ENCODE results near the gene IGFL2. TPM values are rescaled to one million over a fixed set of nuclear protein-coding genes. Genes with fewer than 3 reads are reported as not detected.

The IGFL2 gene
- total and polyA plus RNA-seq, 10 of the 15 experiments (the other 5 are each of a cell fraction or from before 2014, with no cell fraction given), result 0.19 TPM; not detected in 9

GRCh38 chr19:46186717-46187101, 38.7 kb downstream of the IGFL2 start:
- in situ Hi-C loops (cut with MboI), result loop anchor here (5.0 kb wide), 1 partner anchor 104 kb away; no protein-coding TSS in a partner anchor
- DNase-seq (ENCODE audit: low read depth, low spot score) (no peak), FAIRE-seq (no peak), ATAC-seq (no peak)
- Histone ChIP-seq H3K27me3 (replicated peaks in 1 of 2; ENCODE audit: control insufficient read depth in 2 of 2, insufficient read depth in 2 of 2, low read length in 1 of 2) (peaks cover 0 to 4% of the 10 kb centered on the region in 2 experiments; a peak in 1 of 4 replicates), H3K4me1 (ENCODE audit: control insufficient read depth, insufficient read depth, low read length) (peaks cover 3% of the 10 kb centered on the region; the same call in 1 of the 2 replicates), H2AFZ (ENCODE audit: control insufficient read depth, low read depth, low read length) (no peak overlapping the region), H3K27ac (ENCODE audit: control insufficient read depth, insufficient read depth) (no peak overlapping the region), H3K9ac (ENCODE audit: control insufficient read depth, insufficient read depth, low read length) (no peak overlapping the region), H3K9me3 (replicated peaks; ENCODE audit: control insufficient read depth, insufficient read depth, low read length) (no peaks in the 10 kb centered on the region), H3K36me3 (ENCODE audit: control insufficient read depth in 2 of 2, insufficient read depth in 2 of 2, low read length in 1 of 2) (no peaks in the 10 kb centered on the region), H4K20me1 (ENCODE audit: control insufficient read depth, insufficient read depth) (no peaks in the 10 kb centered on the region), H3K4me2 (ENCODE audit: control insufficient read depth, insufficient read depth) (no peak overlapping the region), H3K4me3 (no peak overlapping the region), H3K79me2 (ENCODE audit: control insufficient read depth, insufficient read depth, low read length) (no peaks in the 10 kb centered on the region)
- intact Hi-C loops (cut with micrococcal nuclease; ENCODE audit: unreplicated experiment), result loop anchor here (5.0 kb wide), 1 partner anchor 159 kb away; no protein-coding TSS in a partner anchor
- WGBS (ENCODE audit: insufficient coverage, insufficient replicate concordance, low lambda C conversion rate, missing lambda C conversion rate), result 31% methylated on average over 5 of the region's 5 CpGs
- ChIA-PET POLR2A (no interaction called here), RAD21 (ENCODE audit: unreplicated experiment) (no interaction called here), SMC1A (ENCODE audit: uncharacterized antibody, unreplicated experiment) (no interaction called here), CTCF (interaction anchor here (1.0 kb wide), 1 partner anchor 108 kb away, joined by 3 read pairs; no protein-coding TSS in a partner anchor)
- BruUV-seq (replicated peaks), result no TSS peak
- TF ChIP-seq SPI1 (IDR thresholded peaks at IDR 0.05; ENCODE audit: borderline replicate concordance, insufficient read depth, low read depth, low read length) (no peak), BHLHE40 (IDR thresholded peaks at IDR 0.05; ENCODE audit: borderline replicate concordance in 1 of 2, low read depth in 2 of 2, low read length in 1 of 2) (no peak), RBBP5 (conservative IDR thresholded peaks at IDR 0.05) (no peak), RB1 (IDR thresholded peaks at IDR 0.05; ENCODE audit: borderline replicate concordance) (no peak)
- TF ChIP-seq, protein P1, sequence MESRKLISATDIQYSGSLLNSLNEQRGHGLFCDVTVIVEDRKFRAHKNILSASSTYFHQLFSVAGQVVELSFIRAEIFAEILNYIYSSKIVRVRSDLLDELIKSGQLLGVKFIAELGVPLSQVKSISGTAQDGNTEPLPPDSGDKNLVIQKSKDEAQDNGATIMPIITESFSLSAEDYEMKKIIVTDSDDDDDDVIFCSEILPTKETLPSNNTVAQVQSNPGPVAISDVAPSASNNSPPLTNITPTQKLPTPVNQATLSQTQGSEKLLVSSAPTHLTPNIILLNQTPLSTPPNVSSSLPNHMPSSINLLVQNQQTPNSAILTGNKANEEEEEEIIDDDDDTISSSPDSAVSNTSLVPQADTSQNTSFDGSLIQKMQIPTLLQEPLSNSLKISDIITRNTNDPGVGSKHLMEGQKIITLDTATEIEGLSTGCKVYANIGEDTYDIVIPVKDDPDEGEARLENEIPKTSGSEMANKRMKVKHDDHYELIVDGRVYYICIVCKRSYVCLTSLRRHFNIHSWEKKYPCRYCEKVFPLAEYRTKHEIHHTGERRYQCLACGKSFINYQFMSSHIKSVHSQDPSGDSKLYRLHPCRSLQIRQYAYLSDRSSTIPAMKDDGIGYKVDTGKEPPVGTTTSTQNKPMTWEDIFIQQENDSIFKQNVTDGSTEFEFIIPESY (IDR thresholded peaks at IDR 0.05), result no peak
- TF ChIP-seq, protein P2, sequence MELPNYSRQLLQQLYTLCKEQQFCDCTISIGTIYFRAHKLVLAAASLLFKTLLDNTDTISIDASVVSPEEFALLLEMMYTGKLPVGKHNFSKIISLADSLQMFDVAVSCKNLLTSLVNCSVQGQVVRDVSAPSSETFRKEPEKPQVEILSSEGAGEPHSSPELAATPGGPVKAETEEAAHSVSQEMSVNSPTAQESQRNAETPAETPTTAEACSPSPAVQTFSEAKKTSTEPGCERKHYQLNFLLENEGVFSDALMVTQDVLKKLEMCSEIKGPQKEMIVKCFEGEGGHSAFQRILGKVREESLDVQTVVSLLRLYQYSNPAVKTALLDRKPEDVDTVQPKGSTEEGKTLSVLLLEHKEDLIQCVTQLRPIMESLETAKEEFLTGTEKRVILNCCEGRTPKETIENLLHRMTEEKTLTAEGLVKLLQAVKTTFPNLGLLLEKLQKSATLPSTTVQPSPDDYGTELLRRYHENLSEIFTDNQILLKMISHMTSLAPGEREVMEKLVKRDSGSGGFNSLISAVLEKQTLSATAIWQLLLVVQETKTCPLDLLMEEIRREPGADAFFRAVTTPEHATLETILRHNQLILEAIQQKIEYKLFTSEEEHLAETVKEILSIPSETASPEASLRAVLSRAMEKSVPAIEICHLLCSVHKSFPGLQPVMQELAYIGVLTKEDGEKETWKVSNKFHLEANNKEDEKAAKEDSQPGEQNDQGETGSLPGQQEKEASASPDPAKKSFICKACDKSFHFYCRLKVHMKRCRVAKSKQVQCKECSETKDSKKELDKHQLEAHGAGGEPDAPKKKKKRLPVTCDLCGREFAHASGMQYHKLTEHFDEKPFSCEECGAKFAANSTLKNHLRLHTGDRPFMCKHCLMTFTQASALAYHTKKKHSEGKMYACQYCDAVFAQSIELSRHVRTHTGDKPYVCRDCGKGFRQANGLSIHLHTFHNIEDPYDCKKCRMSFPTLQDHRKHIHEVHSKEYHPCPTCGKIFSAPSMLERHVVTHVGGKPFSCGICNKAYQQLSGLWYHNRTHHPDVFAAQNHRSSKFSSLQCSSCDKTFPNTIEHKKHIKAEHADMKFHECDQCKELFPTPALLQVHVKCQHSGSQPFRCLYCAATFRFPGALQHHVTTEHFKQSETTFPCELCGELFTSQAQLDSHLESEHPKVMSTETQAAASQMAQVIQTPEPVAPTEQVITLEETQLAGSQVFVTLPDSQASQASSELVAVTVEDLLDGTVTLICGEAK (IDR thresholded peaks at IDR 0.05; ENCODE audit: borderline replicate concordance), result no peak
- TF ChIP-seq, protein P3, sequence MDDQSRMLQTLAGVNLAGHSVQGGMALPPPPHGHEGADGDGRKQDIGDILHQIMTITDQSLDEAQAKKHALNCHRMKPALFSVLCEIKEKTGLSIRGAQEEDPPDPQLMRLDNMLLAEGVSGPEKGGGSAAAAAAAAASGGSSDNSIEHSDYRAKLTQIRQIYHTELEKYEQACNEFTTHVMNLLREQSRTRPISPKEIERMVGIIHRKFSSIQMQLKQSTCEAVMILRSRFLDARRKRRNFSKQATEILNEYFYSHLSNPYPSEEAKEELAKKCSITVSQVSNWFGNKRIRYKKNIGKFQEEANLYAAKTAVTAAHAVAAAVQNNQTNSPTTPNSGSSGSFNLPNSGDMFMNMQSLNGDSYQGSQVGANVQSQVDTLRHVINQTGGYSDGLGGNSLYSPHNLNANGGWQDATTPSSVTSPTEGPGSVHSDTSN (IDR thresholded peaks at IDR 0.05; ENCODE audit: insufficient replicate concordance, low read depth, low read length), result no peak
- TF ChIP-seq, protein P4, sequence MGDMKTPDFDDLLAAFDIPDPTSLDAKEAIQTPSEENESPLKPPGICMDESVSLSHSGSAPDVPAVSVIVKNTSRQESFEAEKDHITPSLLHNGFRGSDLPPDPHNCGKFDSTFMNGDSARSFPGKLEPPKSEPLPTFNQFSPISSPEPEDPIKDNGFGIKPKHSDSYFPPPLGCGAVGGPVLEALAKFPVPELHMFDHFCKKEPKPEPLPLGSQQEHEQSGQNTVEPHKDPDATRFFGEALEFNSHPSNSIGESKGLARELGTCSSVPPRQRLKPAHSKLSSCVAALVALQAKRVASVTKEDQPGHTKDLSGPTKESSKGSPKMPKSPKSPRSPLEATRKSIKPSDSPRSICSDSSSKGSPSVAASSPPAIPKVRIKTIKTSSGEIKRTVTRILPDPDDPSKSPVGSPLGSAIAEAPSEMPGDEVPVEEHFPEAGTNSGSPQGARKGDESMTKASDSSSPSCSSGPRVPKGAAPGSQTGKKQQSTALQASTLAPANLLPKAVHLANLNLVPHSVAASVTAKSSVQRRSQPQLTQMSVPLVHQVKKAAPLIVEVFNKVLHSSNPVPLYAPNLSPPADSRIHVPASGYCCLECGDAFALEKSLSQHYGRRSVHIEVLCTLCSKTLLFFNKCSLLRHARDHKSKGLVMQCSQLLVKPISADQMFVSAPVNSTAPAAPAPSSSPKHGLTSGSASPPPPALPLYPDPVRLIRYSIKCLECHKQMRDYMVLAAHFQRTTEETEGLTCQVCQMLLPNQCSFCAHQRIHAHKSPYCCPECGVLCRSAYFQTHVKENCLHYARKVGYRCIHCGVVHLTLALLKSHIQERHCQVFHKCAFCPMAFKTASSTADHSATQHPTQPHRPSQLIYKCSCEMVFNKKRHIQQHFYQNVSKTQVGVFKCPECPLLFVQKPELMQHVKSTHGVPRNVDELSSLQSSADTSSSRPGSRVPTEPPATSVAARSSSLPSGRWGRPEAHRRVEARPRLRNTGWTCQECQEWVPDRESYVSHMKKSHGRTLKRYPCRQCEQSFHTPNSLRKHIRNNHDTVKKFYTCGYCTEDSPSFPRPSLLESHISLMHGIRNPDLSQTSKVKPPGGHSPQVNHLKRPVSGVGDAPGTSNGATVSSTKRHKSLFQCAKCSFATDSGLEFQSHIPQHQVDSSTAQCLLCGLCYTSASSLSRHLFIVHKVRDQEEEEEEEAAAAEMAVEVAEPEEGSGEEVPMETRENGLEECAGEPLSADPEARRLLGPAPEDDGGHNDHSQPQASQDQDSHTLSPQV (IDR thresholded peaks at IDR 0.05), result no peak
